HepG2 (cell line): ENCODE measurements around the gene PRMT6. TPM values are rescaled to one million over a fixed set of nuclear protein-coding genes. Genes with fewer than 3 reads are reported as not detected.
A peak's percentile ranks its signal among the peaks of the same experiment; 100 is the strongest.

Source experiments
- CC2D1A ChIP-seq: sonication (generic); formaldehyde crosslinking; IDR thresholded peaks from 2 replicates; pipeline ENCODE4 v1.8.1; 2023; ENCODE audit warnings: mild to moderate bottlenecking, missing genetic modification reagents
- DBP ChIP-seq: sonication (generic); formaldehyde crosslinking; IDR thresholded peaks from 2 replicates; pipeline ENCODE4 v1.4.0; 2020; ENCODE audit warnings: missing genetic modification reagents; ENCODE audit errors: not compliant biosample characterization
- ETV5 ChIP-seq: IDR thresholded peaks from 2 replicates; pipeline ENCODE4 v1.6.1; 2018; ENCODE audit warnings: missing biosample characterization, missing genetic modification reagents, inconsistent platforms, borderline replicate concordance
- HHEX ChIP-seq: IDR thresholded peaks from 2 replicates; pipeline ENCODE4 v1.6.1; 2016; ENCODE audit warnings: control low read depth
- JUN ChIP-seq: sonication (generic); formaldehyde crosslinking; IDR thresholded peaks from 2 replicates; pipeline ENCODE4 v1.4.0; 2020; ENCODE audit warnings: mild to moderate bottlenecking, missing genetic modification reagents
- KDM3A ChIP-seq: IDR thresholded peaks from 2 replicates; pipeline ENCODE4 v1.6.1; 2018; ENCODE audit warnings: low read depth, missing compliant biosample characterization
- KMT2B ChIP-seq: IDR thresholded peaks from 2 replicates; pipeline ENCODE4 v1.6.1; 2016; ENCODE audit warnings: missing genetic modification reagents, missing compliant biosample characterization
- MTA1 ChIP-seq: sonication (generic); formaldehyde crosslinking; IDR thresholded peaks from 2 replicates; pipeline ENCODE4 v1.4.0; 2020; ENCODE audit warnings: missing genetic modification reagents, mild to moderate bottlenecking, borderline replicate concordance
- MXD1 ChIP-seq: sonication (generic); formaldehyde crosslinking; IDR thresholded peaks from 2 replicates; pipeline ENCODE4 v1.4.0; 2020; ENCODE audit warnings: mild to moderate bottlenecking, missing genetic modification reagents
- NCOA1 ChIP-seq: sonication (generic); formaldehyde crosslinking; IDR thresholded peaks from 2 replicates; pipeline ENCODE4 v1.9.0; 2021; ENCODE audit warnings: missing genetic modification reagents
- NR0B2 ChIP-seq: sonication (generic); formaldehyde crosslinking; IDR thresholded peaks from 2 replicates; pipeline ENCODE4 v1.4.0; 2020; ENCODE audit warnings: mild to moderate bottlenecking, missing genetic modification reagents
- PAWR ChIP-seq: sonication (generic); formaldehyde crosslinking; IDR thresholded peaks from 2 replicates; pipeline ENCODE4 v1.4.0; 2020; ENCODE audit warnings: missing genetic modification reagents, mild to moderate bottlenecking, borderline replicate concordance
- PITX1 ChIP-seq: sonication (generic); formaldehyde crosslinking; IDR thresholded peaks from 2 replicates; pipeline ENCODE4 v1.5.1; 2020; ENCODE audit warnings: mild to moderate bottlenecking, missing genetic modification reagents
- POGK ChIP-seq: sonication (generic); formaldehyde crosslinking; conservative IDR thresholded peaks from 2 replicates; pipeline ENCODE4 v1.8.0; 2022; ENCODE audit warnings: mild to moderate bottlenecking, moderate library complexity, missing genetic modification reagents
- U2AF1 ChIP-seq: fragments of 200-400 bp; formaldehyde crosslinking; optimal IDR thresholded peaks from 2 replicates; pipeline ENCODE3; 2017; ENCODE audit warnings: mild to moderate bottlenecking, low read depth, low read length
- XRCC5 ChIP-seq: fragments of 200-400 bp; formaldehyde crosslinking; optimal IDR thresholded peaks from 2 replicates; pipeline ENCODE3; 2017; ENCODE audit warnings: mild to moderate bottlenecking, low read length
- ZFP62 ChIP-seq: sonication (generic); formaldehyde crosslinking; IDR thresholded peaks from 2 replicates; pipeline ENCODE4 v1.4.0; 2020; ENCODE audit warnings: missing genetic modification reagents
- ZKSCAN5 ChIP-seq: sonication (generic); formaldehyde crosslinking; IDR thresholded peaks from 2 replicates; pipeline ENCODE4 v1.5.1; 2020; ENCODE audit warnings: mild to moderate bottlenecking, missing genetic modification reagents
- ZNF225 ChIP-seq: sonication (generic); formaldehyde crosslinking; IDR thresholded peaks from 2 replicates; pipeline ENCODE4 v1.4.0; 2020; ENCODE audit warnings: mild to moderate bottlenecking, missing genetic modification reagents
- ZNF280B ChIP-seq: sonication (generic); formaldehyde crosslinking; IDR thresholded peaks from 2 replicates; pipeline ENCODE4 v1.5.0; 2020; ENCODE audit warnings: missing genetic modification reagents, mild to moderate bottlenecking, borderline replicate concordance
- ZNF496 ChIP-seq: sonication (generic); formaldehyde crosslinking; IDR thresholded peaks from 2 replicates; pipeline ENCODE4 v1.8.1; 2023; ENCODE audit warnings: mild to moderate bottlenecking, moderate library complexity, missing genetic modification reagents; ENCODE audit not compliant: insufficient replicate concordance
- ZNF709 ChIP-seq: sonication (generic); formaldehyde crosslinking; IDR thresholded peaks from 2 replicates; pipeline ENCODE4 v1.5.0; 2020; ENCODE audit warnings: mild to moderate bottlenecking, missing genetic modification reagents
- polyA plus RNA-seq, 8 experiments: library from polyadenylated mRNA; depleted of rRNA in 3 of 8; stranded (reverse) in 7 of 8; unstranded in 1 of 8; fragments of >200 nt; fragmentation: Illumina TruSeq in 4 of 8; extraction: Trizol in 4 of 8; gene quantifications; 2 replicates each; pipeline versions ENCODE4 v1.2.1 to v1.2.3, GENCODE V29; 2011 to 2016; ENCODE audit warnings: low read depth in 4 of 8, missing spikeins in 1 of 8, mixed read lengths in 1 of 8; ENCODE audit not compliant: insufficient read depth in 1 of 8
- total RNA-seq, 5 experiments: library from RNA; depleted of rRNA; stranded (reverse); fragments of >200 nt; fragmentation: Illumina TruSeq; extraction: Trizol; gene quantifications; 2 replicates each; pipeline ENCODE4 v1.2.3, GENCODE V29; 2016; ENCODE audit warnings: low read depth in 1 of 5

Gene PRMT6
- total and polyA plus RNA-seq, 2 of the 13 experiments (the other 11 are each of a cell fraction or from before 2014, with no cell fraction given): 8.1 to 15.8 TPM

- no peak for TF ChIP-seq DBP (CRISPR knock-in tag)
- TF ChIP-seq ZNF496 (CRISPR knock-in tag): no peak
- no peak; the same call in 1 of the 2 replicates for TF ChIP-seq ZNF709 (CRISPR knock-in tag)
- no peak for TF ChIP-seq CC2D1A (CRISPR knock-in tag)
- peak; percentile 85 for TF ChIP-seq KMT2B (CRISPR knock-in tag)
- TF ChIP-seq ZFP62 (CRISPR knock-in tag): peak; percentile 61; the same call in 1 of the 2 replicates
- no peak for TF ChIP-seq PAWR (CRISPR knock-in tag)
- no peak; the same call in none of the 2 replicates for TF ChIP-seq MTA1 (CRISPR knock-in tag)
- TF ChIP-seq MXD1 (CRISPR knock-in tag): 0 out of 2 replicates have a peak, but pooled peaks have one; percentile 59
- peak; percentile 59; the same call in 1 of the 2 replicates for TF ChIP-seq ETV5 (CRISPR knock-in tag)
- TF ChIP-seq ZKSCAN5 (CRISPR knock-in tag): no peak
- 0 out of 2 replicates have a peak, but pooled peaks have one; percentile 28 for TF ChIP-seq ZNF280B (CRISPR knock-in tag)
- TF ChIP-seq XRCC5: no peak
- no peak for TF ChIP-seq ZNF225 (CRISPR knock-in tag)
- TF ChIP-seq JUN (CRISPR knock-in tag): no peak
- TF ChIP-seq NR0B2 (CRISPR knock-in tag): no peak
- peak; percentile 25; the same call in 1 of the 2 replicates for TF ChIP-seq POGK (CRISPR knock-in tag)
- no peak for TF ChIP-seq U2AF1
- peak; percentile 31; the same call in 1 of the 2 replicates for TF ChIP-seq NCOA1 (CRISPR knock-in tag)
- no peak for TF ChIP-seq PITX1
- peak; percentile 39; the same call in 1 of the 2 replicates for TF ChIP-seq KDM3A (CRISPR knock-in tag)
- TF ChIP-seq HHEX (CRISPR knock-in tag): no peak
These were observed at the start of gene PRMT6 (continued) for GRCh38 chr1:107056426-107057196.
